G401 (cell line): ENCODE measurements around the gene SRR. TPM values are rescaled to one million over a fixed set of nuclear protein-coding genes. Genes with fewer than 3 reads are reported as not detected.
"Not testable (repeated sequence)": the region's sequence is repeated elsewhere in the genome, so short reads cannot be mapped to it uniquely, and the experiment has no call there.

Experiments used
- DNase-seq: peaks from one replicate; pipeline ENCODE4 v3.0.0-alpha.2; 2015; ENCODE audit warnings: low spot score
- in situ Hi-C: cut with HindIII; loops from 2 replicates; pipeline ENCODE4 v1.10.0; 2016; ENCODE audit warnings: low sequenced_read_pairs, mixed read lengths
- total RNA-seq: library from RNA; depleted of rRNA; stranded (reverse); fragments of >200 nt; shearing (Covaris generic); gene quantifications from 2 replicates; pipeline ENCODE4 v1.2.3, GENCODE V29; 2014; rRNA removed

The SRR gene, protein sequence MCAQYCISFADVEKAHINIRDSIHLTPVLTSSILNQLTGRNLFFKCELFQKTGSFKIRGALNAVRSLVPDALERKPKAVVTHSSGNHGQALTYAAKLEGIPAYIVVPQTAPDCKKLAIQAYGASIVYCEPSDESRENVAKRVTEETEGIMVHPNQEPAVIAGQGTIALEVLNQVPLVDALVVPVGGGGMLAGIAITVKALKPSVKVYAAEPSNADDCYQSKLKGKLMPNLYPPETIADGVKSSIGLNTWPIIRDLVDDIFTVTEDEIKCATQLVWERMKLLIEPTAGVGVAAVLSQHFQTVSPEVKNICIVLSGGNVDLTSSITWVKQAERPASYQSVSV
- total RNA-seq = 15.9 and 19.7 TPM in 2 replicates

- DNase-seq = peak; percentile 86
- in situ Hi-C loops = no loop called here
Observed at GRCh38 chr17:2303204-2304188, at the start of gene SRR, which contains the start of gene SMG6. TSS of gene SRR (plus strand) at chr17:2303950. CDS start at chr17:2315561, 11,611 bp downstream. TSS of gene SMG6 (minus strand) at chr17:2303785. CDS start at chr17:2303720, 65 bp downstream.

DNA sequence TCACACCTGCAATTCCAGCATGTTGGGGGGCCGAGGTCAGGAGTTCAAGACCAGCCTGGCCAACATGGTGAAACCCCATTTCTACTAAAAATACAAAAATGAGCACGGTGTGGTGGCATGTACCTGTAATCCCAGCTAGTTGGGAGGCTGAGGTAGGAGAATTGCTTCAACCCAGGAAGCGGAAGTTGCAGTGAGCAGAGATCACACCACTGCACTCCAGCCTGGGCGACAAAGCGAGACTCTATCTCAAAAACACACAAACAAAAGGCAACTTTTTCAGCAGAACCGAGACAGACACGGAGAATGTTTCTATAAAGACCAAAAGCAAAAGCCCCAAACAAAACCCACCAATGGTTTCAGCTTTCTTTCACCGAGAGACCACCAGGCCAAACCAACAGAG lies 44.9 kb upstream of the SRR start:
- in situ Hi-C loops, DNase-seq: not testable (repeated sequence)

GRCh38 chr17:2259769-2260536 lies 43.8 kb upstream of the SRR start:
- in situ Hi-C loops = no loop called here
- no peak for DNase-seq

DNA sequence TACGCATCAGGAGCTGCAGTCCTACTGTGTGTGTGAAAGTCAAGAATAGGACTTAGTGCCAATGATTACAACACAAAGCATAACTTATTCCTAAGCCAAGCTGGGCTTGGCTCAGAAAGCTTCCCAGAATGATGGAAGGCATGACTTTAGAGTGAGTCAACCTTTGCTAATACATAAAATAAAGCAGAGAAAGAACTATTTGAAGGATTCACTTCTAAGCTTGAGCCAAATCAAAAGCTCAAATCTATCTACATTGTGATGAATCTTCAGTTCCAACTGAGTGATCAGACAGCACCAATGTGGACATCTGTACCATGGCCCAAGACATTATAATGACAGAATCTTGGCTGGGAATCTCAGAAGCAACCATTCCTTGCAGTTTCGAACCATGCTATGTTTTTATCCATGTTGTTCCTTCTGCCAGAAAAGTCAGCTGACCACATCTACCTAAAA lies 41.6 kb upstream of the SRR start:
- no peak for DNase-seq
- in situ Hi-C loops = no loop called here

DNA sequence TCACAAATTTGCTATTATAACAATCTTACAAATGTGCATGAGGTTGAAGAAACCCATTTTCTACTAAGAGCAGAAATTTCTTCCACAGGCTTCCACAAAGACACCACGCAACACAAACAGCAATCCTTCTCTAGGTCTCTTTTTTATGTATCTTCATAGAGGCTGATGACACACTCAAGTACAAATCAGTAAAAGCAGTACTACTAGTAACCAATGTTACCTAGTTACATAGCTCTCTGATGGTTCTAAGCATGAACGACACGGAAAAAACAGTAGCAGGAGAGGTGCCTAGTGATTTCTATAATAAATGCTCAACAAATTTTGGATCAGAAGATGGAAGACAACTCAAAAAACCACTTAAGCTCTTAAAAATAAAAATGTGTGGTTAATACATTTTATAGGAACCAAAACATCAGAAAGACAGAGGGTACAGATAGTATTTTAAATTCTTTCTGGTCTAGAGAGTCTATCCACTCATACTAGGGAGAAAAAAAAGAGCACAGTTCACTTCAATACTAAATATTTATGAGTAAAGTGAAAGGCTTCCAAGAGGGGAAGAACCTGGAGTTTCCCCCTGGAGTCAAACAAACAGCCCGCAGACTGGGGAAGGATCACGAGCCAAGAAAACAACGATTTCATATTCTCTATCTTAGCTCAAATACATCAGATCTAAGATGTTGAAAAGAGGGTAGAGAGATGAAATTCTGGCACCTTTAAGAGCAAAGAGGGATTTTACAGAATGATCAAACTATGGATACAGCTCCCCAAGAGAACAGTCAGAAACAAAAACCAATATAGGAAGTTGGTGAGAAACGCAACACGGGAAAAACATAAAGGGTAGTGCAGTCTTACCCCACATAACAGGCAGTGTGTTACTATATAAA lies 40.3 kb upstream of the SRR start:
- in situ Hi-C loops = no loop called here
- no peak for DNase-seq

GRCh38 chr17:2264067-2264860 lies 39.5 kb upstream of the SRR start:
- no peak for DNase-seq
- in situ Hi-C loops = no loop called here

GRCh38 chr17:2265166-2265565 lies 38.6 kb upstream of the SRR start:
- in situ Hi-C loops, DNase-seq: not testable (repeated sequence)

GRCh38 chr17:2266045-2266864 lies 37.5 kb upstream of the SRR start:
- DNase-seq = no peak
- in situ Hi-C loops = no loop called here

DNA sequence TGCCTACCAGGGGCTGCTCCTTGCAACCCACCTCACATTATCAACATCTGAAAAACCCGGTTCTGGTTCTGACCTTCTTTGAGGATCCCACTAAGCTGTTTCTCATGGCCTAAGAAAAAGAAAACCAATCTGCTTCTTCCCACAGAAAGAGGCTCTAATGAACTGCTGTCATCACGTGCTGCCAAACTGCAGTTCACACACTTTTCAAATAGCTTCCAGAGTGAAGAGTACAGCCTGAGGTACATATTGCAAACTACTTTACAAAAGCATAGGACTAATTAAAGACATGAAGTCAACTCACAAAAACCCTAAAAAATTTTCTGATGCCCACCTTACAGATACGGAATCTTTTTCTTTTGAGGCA lies 36.9 kb upstream of the SRR start:
- in situ Hi-C loops = no loop called here

DNA sequence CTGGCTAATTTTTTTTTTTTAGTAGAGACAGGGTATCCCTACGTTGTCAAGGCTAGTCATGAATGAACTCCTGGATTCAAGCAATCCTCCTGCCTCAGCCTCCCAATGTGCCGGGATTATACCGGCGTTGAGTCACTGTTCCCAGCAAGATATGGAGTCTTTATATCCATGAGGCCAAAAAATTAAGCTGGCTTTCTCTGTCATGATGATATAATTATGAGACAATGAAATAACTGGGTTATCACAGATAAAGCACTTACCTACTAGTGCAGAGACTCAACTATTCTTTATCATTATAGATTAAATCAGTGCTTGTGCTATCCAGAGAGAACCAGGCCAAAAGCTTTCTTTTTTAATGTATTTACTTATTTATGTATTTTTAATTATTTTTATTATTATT lies 36.4 kb upstream of the SRR start:
- no peak for DNase-seq
- in situ Hi-C loops = no loop called here

More for the DNA sequence above, 36.9 kb upstream of the SRR start:
- no peak for DNase-seq

- in situ Hi-C loops = no loop called here
- no peak for DNase-seq
Observed at GRCh38 chr17:2271985-2272702, 31.6 kb upstream of the SRR start.

GRCh38 chr17:2274414-2274813 lies 29.3 kb upstream of the SRR start:
- no peak for DNase-seq
- in situ Hi-C loops = no loop called here

GRCh38 chr17:2275722-2276121 lies 28.0 kb upstream of the SRR start:
- in situ Hi-C loops = no loop called here
- DNase-seq = no peak

DNA sequence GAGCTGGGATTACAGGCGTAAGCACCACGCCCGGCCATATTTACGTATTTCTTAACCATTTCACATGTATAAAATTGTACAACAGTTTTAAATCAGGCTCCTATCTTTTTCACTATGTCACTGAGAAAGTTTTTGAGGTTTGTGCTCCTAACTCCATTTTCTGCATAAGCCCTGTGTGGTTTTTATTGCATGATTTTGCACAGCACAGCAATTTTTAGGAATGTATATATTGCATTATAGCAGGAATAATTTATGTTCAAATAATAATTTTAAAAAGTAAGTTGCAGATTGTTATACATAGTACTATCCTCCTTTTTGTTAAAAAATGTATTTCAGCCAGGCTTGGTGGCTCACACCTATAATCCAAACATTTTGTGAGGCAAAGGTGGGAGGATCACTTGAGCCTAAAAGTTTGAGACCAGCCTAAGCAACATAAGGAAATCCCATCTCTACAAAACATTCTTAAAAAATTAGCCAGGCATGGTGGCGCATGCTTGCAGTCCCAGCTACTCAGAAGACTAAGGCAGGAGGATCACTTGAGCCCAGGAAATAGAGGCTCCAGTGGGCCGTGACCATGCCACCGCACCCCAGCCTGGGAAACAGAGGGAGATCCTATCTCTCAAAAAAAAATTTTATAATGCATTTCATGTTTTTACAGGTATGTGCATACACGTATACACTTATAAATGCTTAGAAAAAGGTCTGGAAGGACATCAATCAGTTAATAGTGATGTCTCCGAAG lies 26.1 kb upstream of the SRR start:
- no peak for DNase-seq
- in situ Hi-C loops = no loop called here

GRCh38 chr17:2279707-2280106 lies 24.0 kb upstream of the SRR start:
- DNase-seq = no peak
- in situ Hi-C loops = no loop called here
